K562 (cell line): ENCODE data around the gene ISLR2. TPM values are rescaled to one million over a fixed set of nuclear protein-coding genes. Genes with fewer than 3 reads are reported as not detected.

Experiments used
- ATAC-seq: fragments of 200-7000 bp; cut with Tn5 transposase; 3 replicates; pipeline ENCODE4 v1.9.1; 2020; ENCODE audit warnings: moderate library complexity
- BruUV-seq: library from RNA; stranded (reverse); fragments of 400-500 nt; replicated peaks from 2 replicates; lab custom pipeline; 2021; lab: Mats Ljungman, UMichigan
- CTCF ChIA-PET: fragments of 300-600 bp; formaldehyde crosslinking; extraction: SDS; loops from one replicate; lab custom pipeline; 2021; ENCODE audit warnings: low intra/inter-chr PET ratio; lab: Yijun Ruan, JAX
- POLR2A ChIA-PET: fragments of 300-600, 350-650 bp; sonication (Branson Sonifier 250); formaldehyde crosslinking; extraction: SDS; loops from one replicate; lab custom pipeline; 2021; ENCODE audit warnings: antibody characterized with exemption, inconsistent platforms; lab: Yijun Ruan, JAX
- DNase-seq, 4 experiments: peaks; one replicate each; pipeline versions ENCODE4 v3.0.0 to v3.0.0-alpha.2; 2011 to 2018; ENCODE audit warnings: low spot score in 3 of 4, mixed read lengths in 3 of 4; ENCODE audit errors: extremely low read depth in 1 of 4
- FAIRE-seq: peaks from 2 replicates; lab custom pipeline; 2011; peaks lifted over from hg19 to GRCh38; lab: Jason Lieb, UNC
- H2AFZ ChIP-seq: 2 replicates; pipeline ENCODE4 v1.6.0; 2011; ENCODE audit warnings: low read depth, low read length, control low read depth, inconsistent platforms
- H3K27ac ChIP-seq: fragments of 200-600 bp; 3 replicates; pipeline ENCODE4 v1.8.0; 2011; ENCODE audit warnings: low read depth, mild to moderate bottlenecking, control low read depth, inconsistent platforms, low read length, moderate library complexity, mixed read lengths; ENCODE audit errors: extremely low read depth
- H3K27me3 ChIP-seq, 2 experiments: fragments of 300-600 bp in 1 of 2; 2 replicates in 1 of 2; 3 replicates in 1 of 2; pipeline versions ENCODE4 v1.6.0 to v1.8.0; 2011; ENCODE audit warnings: inconsistent platforms in 2 of 2, low read length in 2 of 2, mild to moderate bottlenecking in 1 of 2, mixed read lengths in 1 of 2, moderate library complexity in 1 of 2; ENCODE audit not compliant: control insufficient read depth in 2 of 2, insufficient read depth in 2 of 2
- H3K36me3 ChIP-seq: fragments of 300-600 bp; 3 replicates; pipeline ENCODE4 v1.8.0; 2011; ENCODE audit warnings: mild to moderate bottlenecking, low read length, inconsistent platforms; ENCODE audit not compliant: control insufficient read depth, insufficient read depth
- H3K4me1 ChIP-seq, 2 experiments: fragments of 200-600 bp in 1 of 2; replicated peaks in 1 of 2; 2 replicates in 1 of 2; 3 replicates in 1 of 2; pipeline versions ENCODE4 v1.5.1 to v1.8.0; 2011; ENCODE audit warnings: inconsistent platforms in 2 of 2, low read length in 2 of 2, mild to moderate bottlenecking in 1 of 2, mixed read lengths in 1 of 2, moderate library complexity in 1 of 2; ENCODE audit not compliant: control insufficient read depth in 2 of 2, insufficient read depth in 2 of 2
- H3K4me2 ChIP-seq: 2 replicates; pipeline ENCODE4 v1.6.1; 2011; ENCODE audit warnings: low read length, control low read depth, inconsistent platforms, mixed read lengths; ENCODE audit not compliant: insufficient read depth
- H3K4me3 ChIP-seq: fragments of 200-600 bp; sonication (generic), shearing (Covaris generic); 2 replicates; pipeline ENCODE4 v1.5.1; 2016; ENCODE audit warnings: control low read depth, inconsistent platforms
- H3K79me2 ChIP-seq: fragments of 200-600 bp; 3 replicates; pipeline ENCODE4 v1.8.0; 2011; ENCODE audit warnings: low read length, inconsistent platforms; ENCODE audit not compliant: control insufficient read depth, insufficient read depth
- H3K9ac ChIP-seq, 2 experiments: 2 replicates each; pipeline versions ENCODE4 v1.6.0 to v1.6.1; 2011; ENCODE audit warnings: low read depth in 2 of 2, low read length in 2 of 2, control low read depth in 1 of 2, inconsistent platforms in 1 of 2, mild to moderate bottlenecking in 1 of 2, mixed read lengths in 1 of 2; ENCODE audit not compliant: insufficient read depth in 1 of 2
- H3K9me1 ChIP-seq: one replicate; pipeline ENCODE4 v1.6.0; 2011; ENCODE audit warnings: inconsistent platforms, mild to moderate bottlenecking, low read length, moderate library complexity; ENCODE audit not compliant: control insufficient read depth, insufficient read depth
- H3K9me3 ChIP-seq: replicated peaks from 2 replicates; pipeline ENCODE4 v1.5.1; 2011; ENCODE audit warnings: low read depth, low read length, inconsistent platforms; ENCODE audit not compliant: control insufficient read depth, insufficient read depth
- H4K20me1 ChIP-seq: replicated peaks from 2 replicates; pipeline ENCODE4 v1.6.1; 2011; ENCODE audit warnings: low read length, inconsistent platforms, mixed read lengths; ENCODE audit not compliant: control insufficient read depth, insufficient read depth
- CREB3L1 ChIP-seq: fragments of 450-650 bp; IDR thresholded peaks from 2 replicates; pipeline ENCODE4 v1.6.1; 2014; ENCODE audit warnings: low read depth, mild to moderate bottlenecking, moderate library complexity, borderline replicate concordance
- FOXA3 ChIP-seq, 2 experiments: fragments of 450-650 bp in 1 of 2; sonication (generic) in 1 of 2; formaldehyde crosslinking; IDR thresholded peaks in 1 of 2; conservative IDR thresholded peaks in 1 of 2; 2 replicates each; pipeline versions ENCODE4 v1.4.0 to v1.8.0; 2020 to 2022; ENCODE audit warnings: mild to moderate bottlenecking in 2 of 2, missing genetic modification reagents in 1 of 2
- MBD2 ChIP-seq: sonication (generic); IDR thresholded peaks from 2 replicates; pipeline ENCODE4 v1.6.1; 2016; ENCODE audit warnings: low read depth, borderline replicate concordance
- NCOR1 ChIP-seq: fragments of 450-650 bp; IDR thresholded peaks from 2 replicates; pipeline ENCODE4 v1.6.1; 2016; ENCODE audit warnings: mild to moderate bottlenecking, moderate library complexity
- ZNF384 ChIP-seq: IDR thresholded peaks from 2 replicates; pipeline ENCODE4 v1.6.1; 2012; ENCODE audit warnings: low read depth, low read length, improper control_type of control experiment
- WGBS: fragments of 100-300 bp; shearing (Covaris generic); methylation state at CpG from one replicate; pipeline ENCODE4 v1.1.6; 2016; ENCODE audit warnings: low coverage, mixed read lengths; ENCODE audit not compliant: insufficient coverage; ENCODE audit errors: missing lambda C conversion rate; 5-methylcytosine and 5-hydroxymethylcytosine counted together
- in situ Hi-C: fragments of 300-500 bp; cut with MboI; formaldehyde crosslinking; loops from 4 replicates; pipeline ENCODE4 v1.15.0; 2018; ENCODE audit warnings: inconsistent platforms, mixed read lengths
- intact Hi-C: fragments of 100-400 bp; cut with micrococcal nuclease; formaldehyde crosslinking; loops from 2 replicates; pipeline ENCODE4 v1.14.2; 2022
- polyA plus RNA-seq, 8 experiments: library from polyadenylated mRNA; depleted of rRNA in 4 of 8; stranded (reverse) in 5 of 8; unstranded in 3 of 8; fragments of >200 nt; fragmentation: Nextera tagmentation in 2 of 8; fragmentation: Illumina TruSeq in 1 of 8; extraction: Ambion mirVana in 2 of 8; extraction: Trizol in 1 of 8; gene quantifications; 2 replicates each; pipeline versions ENCODE4 v1.2.1 to v1.2.3, GENCODE V29; 2011 to 2014; ENCODE audit warnings: inconsistent platforms in 1 of 8, missing spikeins in 1 of 8
- total RNA-seq, 7 experiments: library from RNA; depleted of rRNA in 6 of 7; stranded (reverse); fragments of >200 nt in 6 of 7; fragmentation: Illumina TruSeq in 2 of 7; extraction: Trizol in 2 of 7; gene quantifications; 2 replicates each; pipeline versions ENCODE4 v1.2.1 to v1.2.3, GENCODE V29; 2011 to 2021; ENCODE audit warnings: low replicate concordance in 1 of 7
- TF ChIP-seq, protein P1 (sequence below), 2 experiments: fragments of 450-650 bp in 1 of 2; sonication (generic) in 1 of 2; formaldehyde crosslinking in 1 of 2; IDR thresholded peaks in 1 of 2; conservative IDR thresholded peaks in 1 of 2; 2 replicates each; pipeline versions ENCODE4 v1.6.1 to v1.8.1; 2016 to 2023; ENCODE audit warnings: mild to moderate bottlenecking in 2 of 2, moderate library complexity in 2 of 2, inconsistent platforms in 1 of 2, missing genetic modification reagents in 1 of 2

ISLR2 gene
- total and polyA plus RNA-seq, 9 of the 15 experiments (the other 6 are each of a cell fraction or from before 2014, with no cell fraction given) = not detected

DNA sequence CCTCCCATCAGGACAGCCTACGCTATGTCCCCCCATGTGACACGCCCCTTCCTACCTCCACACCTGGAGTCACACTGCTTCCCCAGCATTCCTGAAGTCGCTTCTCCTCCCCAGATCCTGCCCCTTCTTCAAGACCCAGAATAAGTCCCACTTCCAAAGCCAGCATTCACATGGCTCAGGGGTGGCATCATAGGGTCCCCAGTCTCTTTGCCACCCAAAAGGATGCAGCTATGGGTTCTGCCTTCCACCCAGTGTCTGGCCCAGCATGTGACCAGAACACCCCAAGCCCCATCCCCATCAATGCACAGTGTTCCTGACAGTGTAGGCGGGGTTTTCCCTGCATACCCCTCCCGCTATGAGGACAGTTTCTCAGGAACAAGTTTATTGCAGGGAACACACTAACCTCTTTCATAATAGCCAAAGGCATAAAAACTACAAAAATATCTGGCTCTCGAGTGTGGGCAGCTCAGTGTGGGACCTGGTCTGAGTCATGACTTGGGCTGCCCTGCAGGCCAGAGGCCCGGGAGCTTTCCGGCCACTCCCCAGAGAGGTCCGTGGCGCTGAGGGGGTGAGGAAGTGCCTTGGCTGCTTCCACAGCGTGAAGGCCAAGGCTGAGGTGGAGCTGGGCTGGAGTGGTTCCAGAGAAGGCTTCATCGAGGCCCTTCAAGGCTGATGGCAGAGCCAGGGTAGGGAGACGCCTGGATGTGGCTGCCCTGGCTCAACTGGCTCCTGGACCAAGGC, 48.9 kb downstream of the ISLR2 start (continued):
- TF ChIP-seq, protein P1, sequence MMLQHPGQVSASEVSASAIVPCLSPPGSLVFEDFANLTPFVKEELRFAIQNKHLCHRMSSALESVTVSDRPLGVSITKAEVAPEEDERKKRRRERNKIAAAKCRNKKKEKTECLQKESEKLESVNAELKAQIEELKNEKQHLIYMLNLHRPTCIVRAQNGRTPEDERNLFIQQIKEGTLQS (IDR thresholded peaks at IDR 0.05) = no peak
- TF ChIP-seq, protein P1 (CRISPR knock-in tag; conservative IDR thresholded peaks at IDR 0.05) = no peak
- no peak for TF ChIP-seq CREB3L1
- no peak for TF ChIP-seq ZNF384

DNA sequence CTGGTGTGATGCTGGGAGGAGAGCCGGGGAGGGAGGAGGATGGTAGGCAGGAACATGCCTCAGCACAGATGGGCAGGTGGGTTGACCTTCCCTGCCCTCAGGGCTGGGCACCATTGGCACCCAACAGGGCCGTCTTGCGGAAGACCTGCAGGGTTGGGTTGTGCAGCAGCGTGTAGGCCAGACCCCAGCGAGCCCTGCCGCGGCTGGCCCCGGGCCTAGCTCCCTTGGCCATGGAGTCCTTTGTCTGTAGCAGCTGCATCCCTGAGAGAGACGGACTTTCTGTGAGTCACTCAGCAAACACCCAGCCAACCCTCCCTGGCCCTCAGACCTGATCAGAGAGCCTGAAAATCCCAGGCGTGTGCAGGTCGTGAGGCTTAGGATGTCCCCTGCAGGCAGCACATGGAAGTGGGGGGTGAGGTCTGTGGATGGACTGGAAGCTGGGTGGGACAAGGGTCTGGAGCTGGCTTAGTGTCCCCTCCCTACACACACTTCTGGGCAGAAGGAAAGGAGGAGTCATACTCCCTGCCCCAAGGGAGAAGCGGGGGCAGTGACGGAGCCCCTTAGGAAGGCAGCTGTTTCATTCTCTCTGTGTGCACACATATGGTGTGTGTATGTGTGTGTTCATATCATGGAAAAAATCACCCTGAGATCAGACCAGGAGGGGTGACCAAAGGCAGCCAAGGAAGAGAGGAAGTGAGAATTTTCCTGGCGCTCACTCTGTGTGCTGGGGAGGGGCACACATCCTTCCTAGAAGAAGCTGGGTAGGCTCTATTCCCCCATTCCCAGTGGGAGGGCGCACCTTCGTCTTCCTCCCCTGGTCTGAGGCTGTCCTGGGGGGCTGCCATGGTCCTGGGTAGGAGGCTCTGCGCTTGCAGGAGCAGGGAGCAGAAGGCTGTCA, 49.8 kb downstream of the ISLR2 start:
- Histone ChIP-seq H3K4me3 (no peak overlapping the region), H4K20me1 (peaks cover 12% of the 10 kb centered on the region), H3K36me3 (no peaks in the 10 kb centered on the region), H3K79me2 (no peaks in the 10 kb centered on the region), H3K27ac (no peak overlapping the region), H2AFZ (no peak overlapping the region), H3K9me1 (no peaks in the 10 kb centered on the region), H3K9ac (peak overlapping the region in 1 of 2 experiments; percentile 9; a peak in 1 of 4 replicates), H3K27me3 (peaks cover 11 to 50% of the 10 kb centered on the region in 2 experiments; a peak in 4 of 5 replicates), H3K4me2 (no peak overlapping the region), H3K9me3 (no peaks in the 10 kb centered on the region), H3K4me1 (peaks cover 0 to 13% of the 10 kb centered on the region in 2 experiments; a peak in 1 of 5 replicates)
- POLR2A ChIA-PET = interaction anchor here (0.6 kb wide), 1 partner anchor 15 kb away, joined by 3 read pairs; no protein-coding TSS in a partner anchor
- intact Hi-C loops (no loop called here), in situ Hi-C loops (no loop called here)
- CTCF ChIA-PET = no interaction called here
- 2% methylated on average over 17 of the region's 17 CpGs for WGBS
- BruUV-seq = no TSS peak
- DNase-seq (no peak), FAIRE-seq (no peak), ATAC-seq (no peak)
- TF ChIP-seq MBD2 = no peak
- TF ChIP-seq NCOR1 = no peak
- TF ChIP-seq FOXA3 (CRISPR knock-in tag; conservative IDR thresholded peaks at IDR 0.05 in 1 of 2, IDR thresholded peaks at IDR 0.05 in 1 of 2) = peak in 1 of 2 experiments; percentile 54; a peak in 1 of 4 replicates
